SK-N-SH treated with all-trans-retinoic acid at 6 μM for 48 hours (cell line): ENCODE measurements around the gene PHF20.

Experiments
- ATAC-seq: fragments of 200-7000 bp; cut with Tn5 transposase; 3 replicates; pipeline ENCODE4 v1.9.1; 2020; ENCODE audit warnings: mild to moderate bottlenecking, moderate library complexity
- ARNTL ChIP-seq: fragments of 450-650 bp; formaldehyde crosslinking; IDR thresholded peaks from 2 replicates; pipeline ENCODE4 v1.5.0; 2020; ENCODE audit warnings: low read depth, mild to moderate bottlenecking, moderate library complexity, borderline replicate concordance
- BACH2 ChIP-seq: fragments of 250-450 bp; sonication (Bioruptor Pico); IDR thresholded peaks from 2 replicates; pipeline ENCODE4 v1.9.0; 2021; ENCODE audit warnings: mild to moderate bottlenecking, borderline replicate concordance
- CSDC2 ChIP-seq: fragments of 250-450 bp; sonication (Bioruptor Pico); IDR thresholded peaks from 2 replicates; pipeline ENCODE4 v1.5.0; 2020; ENCODE audit warnings: mild to moderate bottlenecking, moderate library complexity
- ESRRG ChIP-seq: fragments of 250-450 bp; sonication (Bioruptor Pico); IDR thresholded peaks from 2 replicates; pipeline ENCODE4 v1.6.1; 2021; ENCODE audit warnings: mild to moderate bottlenecking
- ISL1 ChIP-seq: fragments of 250-450 bp; sonication (Bioruptor Pico); IDR thresholded peaks from 2 replicates; pipeline ENCODE4 v2.1.2; 2022; ENCODE audit warnings: mild to moderate bottlenecking, moderate library complexity
- OSR1 ChIP-seq: fragments of 250-450 bp; sonication (Bioruptor Pico); IDR thresholded peaks from 2 replicates; pipeline ENCODE4 v1.8.0; 2022; ENCODE audit warnings: moderate library complexity, mild to moderate bottlenecking, inconsistent platforms
- PATZ1 ChIP-seq: fragments of 250-450 bp; sonication (Bioruptor Pico); IDR thresholded peaks from 2 replicates; pipeline ENCODE4 v1.8.0; 2020; ENCODE audit warnings: mild to moderate bottlenecking, moderate library complexity, borderline replicate concordance
- POU6F1 ChIP-seq: fragments of 250-450 bp; sonication (Bioruptor Pico); IDR thresholded peaks from 2 replicates; pipeline ENCODE4 v1.8.0; 2021; ENCODE audit warnings: low read depth, mild to moderate bottlenecking, moderate library complexity, borderline replicate concordance
- PPARA ChIP-seq: fragments of 250-450 bp; sonication (Bioruptor Pico); IDR thresholded peaks from 2 replicates; pipeline ENCODE4 v1.5.0; 2020; ENCODE audit warnings: mild to moderate bottlenecking, borderline replicate concordance
- RARB ChIP-seq: fragments of 250-450 bp; sonication (Bioruptor Pico); IDR thresholded peaks from 2 replicates; pipeline ENCODE4 v1.8.0; 2021; ENCODE audit warnings: mild to moderate bottlenecking, moderate library complexity
- SNAI2 ChIP-seq: fragments of 250-450 bp; sonication (Bioruptor Pico); IDR thresholded peaks from 2 replicates; pipeline ENCODE4 v1.5.0; 2020; ENCODE audit warnings: mild to moderate bottlenecking, moderate library complexity
- TCF4 ChIP-seq: fragments of 250-450 bp; sonication (Bioruptor Pico); IDR thresholded peaks from 2 replicates; pipeline ENCODE4 v1.8.0; 2021; ENCODE audit warnings: mild to moderate bottlenecking, moderate library complexity, borderline replicate concordance
- TOX ChIP-seq: fragments of 250-450 bp; sonication (Bioruptor Pico); IDR thresholded peaks from 2 replicates; pipeline ENCODE4 v1.8.0; 2021; ENCODE audit warnings: mild to moderate bottlenecking, moderate library complexity, borderline replicate concordance
- TSHZ2 ChIP-seq: fragments of 250-450 bp; sonication (Bioruptor Pico); IDR thresholded peaks from 2 replicates; pipeline ENCODE4 v1.5.0; 2020; ENCODE audit warnings: mild to moderate bottlenecking, moderate library complexity
- ZFP3 ChIP-seq: fragments of 250-450 bp; sonication (Bioruptor Pico); IDR thresholded peaks from 2 replicates; pipeline ENCODE4 v1.5.0; 2020; ENCODE audit warnings: mild to moderate bottlenecking, moderate library complexity
- ZFP30 ChIP-seq: fragments of 450-650 bp; formaldehyde crosslinking; IDR thresholded peaks from 2 replicates; pipeline ENCODE4 v1.5.0; 2022; ENCODE audit warnings: mild to moderate bottlenecking, moderate library complexity
- ZNF565 ChIP-seq: fragments of 450-650 bp; formaldehyde crosslinking; conservative IDR thresholded peaks from 2 replicates; pipeline ENCODE4 v1.5.0; 2020; ENCODE audit warnings: low read depth, mild to moderate bottlenecking, moderate library complexity
- ZNF70 ChIP-seq: fragments of 450-650 bp; formaldehyde crosslinking; IDR thresholded peaks from 2 replicates; pipeline ENCODE4 v1.5.0; 2020; ENCODE audit warnings: mild to moderate bottlenecking, moderate library complexity
- ZNF8 ChIP-seq: fragments of 450-650 bp; formaldehyde crosslinking; IDR thresholded peaks from 2 replicates; pipeline ENCODE4 v1.5.0; 2020; ENCODE audit warnings: mild to moderate bottlenecking, moderate library complexity
- TF ChIP-seq, protein P1 (sequence below): fragments of 250-450 bp; sonication (Bioruptor Pico); IDR thresholded peaks from 2 replicates; pipeline ENCODE4 v1.5.1; 2021; ENCODE audit warnings: mild to moderate bottlenecking, moderate library complexity
- TF ChIP-seq, protein P2 (sequence below): fragments of 250-450 bp; sonication (Bioruptor Pico); IDR thresholded peaks from 2 replicates; pipeline ENCODE4 v1.5.1; 2020; ENCODE audit warnings: low read depth, mild to moderate bottlenecking, moderate library complexity

Gene PHF20

DNA sequence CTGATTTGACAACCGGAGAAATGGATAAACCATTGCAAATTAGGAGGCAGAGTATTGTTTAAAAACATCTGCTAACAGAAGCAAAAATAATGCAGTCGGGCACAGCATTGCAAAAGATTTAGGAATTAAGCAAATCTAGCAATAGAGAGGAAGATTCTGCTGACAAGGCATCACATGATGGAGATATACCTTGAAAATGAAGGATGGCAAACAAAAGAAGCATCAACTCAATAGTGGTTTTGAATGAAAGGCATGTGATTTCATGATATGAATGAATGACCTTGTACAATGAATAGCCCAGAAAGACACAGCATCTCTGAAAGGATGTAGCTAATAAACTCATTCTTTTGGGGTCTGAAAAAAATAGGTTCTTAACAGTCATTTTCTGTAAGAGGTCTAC is 21.2 kb upstream of the PHF20 start:
- ATAC-seq: no peak
- no peak for TF ChIP-seq ZFP3
- no peak for TF ChIP-seq CSDC2
- TF ChIP-seq TCF4 (CRISPR knock-in tag): no peak
- no peak for TF ChIP-seq ISL1 (CRISPR knock-in tag)
- no peak for TF ChIP-seq TSHZ2
- no peak for TF ChIP-seq ZNF8 (CRISPR knock-in tag)
- no peak for TF ChIP-seq SNAI2
- TF ChIP-seq ZNF70 (CRISPR knock-in tag): no peak
- TF ChIP-seq BACH2 (CRISPR knock-in tag): no peak

DNA sequence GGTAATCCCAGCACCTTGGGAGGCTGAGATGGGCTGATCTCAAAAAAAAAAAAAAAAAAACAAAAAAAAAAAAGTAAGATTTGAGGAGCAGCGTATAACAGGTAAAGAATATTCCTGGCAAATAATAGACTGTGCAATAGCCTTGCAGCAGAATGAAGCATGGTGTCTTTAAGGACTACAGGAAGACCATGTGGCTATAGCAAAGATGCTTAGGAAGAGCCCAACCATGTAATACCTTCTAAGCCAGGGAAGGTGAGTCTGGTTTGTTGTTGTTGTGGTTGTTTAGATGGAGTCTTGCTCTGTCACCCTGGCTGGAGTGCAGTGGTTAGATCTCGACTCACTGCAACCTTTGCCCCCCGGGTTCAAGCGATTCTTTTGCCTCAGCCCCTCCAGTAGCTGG is 15.4 kb upstream of the PHF20 start:
- TF ChIP-seq TSHZ2 (no peak), TOX (CRISPR knock-in tag) (no peak), BACH2 (CRISPR knock-in tag) (no peak), ZNF565 (CRISPR knock-in tag) (no peak), ZFP30 (CRISPR knock-in tag) (no peak), SNAI2 (no peak), OSR1 (CRISPR knock-in tag) (no peak), TCF4 (CRISPR knock-in tag) (no peak), PPARA (no peak), ESRRG (no peak), ZFP3 (no peak), ISL1 (CRISPR knock-in tag) (no peak), RARB (CRISPR knock-in tag) (no peak), ARNTL (CRISPR knock-in tag) (no peak), PATZ1 (CRISPR knock-in tag) (no peak), POU6F1 (no peak)
- TF ChIP-seq, protein P1, sequence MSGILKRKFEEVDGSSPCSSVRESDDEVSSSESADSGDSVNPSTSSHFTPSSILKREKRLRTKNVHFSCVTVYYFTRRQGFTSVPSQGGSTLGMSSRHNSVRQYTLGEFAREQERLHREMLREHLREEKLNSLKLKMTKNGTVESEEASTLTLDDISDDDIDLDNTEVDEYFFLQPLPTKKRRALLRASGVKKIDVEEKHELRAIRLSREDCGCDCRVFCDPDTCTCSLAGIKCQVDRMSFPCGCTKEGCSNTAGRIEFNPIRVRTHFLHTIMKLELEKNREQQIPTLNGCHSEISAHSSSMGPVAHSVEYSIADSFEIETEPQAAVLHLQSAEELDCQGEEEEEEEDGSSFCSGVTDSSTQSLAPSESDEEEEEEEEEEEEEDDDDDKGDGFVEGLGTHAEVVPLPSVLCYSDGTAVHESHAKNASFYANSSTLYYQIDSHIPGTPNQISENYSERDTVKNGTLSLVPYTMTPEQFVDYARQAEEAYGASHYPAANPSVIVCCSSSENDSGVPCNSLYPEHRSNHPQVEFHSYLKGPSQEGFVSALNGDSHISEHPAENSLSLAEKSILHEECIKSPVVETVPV (CRISPR knock-in tag): no peak
- TF ChIP-seq, protein P2, sequence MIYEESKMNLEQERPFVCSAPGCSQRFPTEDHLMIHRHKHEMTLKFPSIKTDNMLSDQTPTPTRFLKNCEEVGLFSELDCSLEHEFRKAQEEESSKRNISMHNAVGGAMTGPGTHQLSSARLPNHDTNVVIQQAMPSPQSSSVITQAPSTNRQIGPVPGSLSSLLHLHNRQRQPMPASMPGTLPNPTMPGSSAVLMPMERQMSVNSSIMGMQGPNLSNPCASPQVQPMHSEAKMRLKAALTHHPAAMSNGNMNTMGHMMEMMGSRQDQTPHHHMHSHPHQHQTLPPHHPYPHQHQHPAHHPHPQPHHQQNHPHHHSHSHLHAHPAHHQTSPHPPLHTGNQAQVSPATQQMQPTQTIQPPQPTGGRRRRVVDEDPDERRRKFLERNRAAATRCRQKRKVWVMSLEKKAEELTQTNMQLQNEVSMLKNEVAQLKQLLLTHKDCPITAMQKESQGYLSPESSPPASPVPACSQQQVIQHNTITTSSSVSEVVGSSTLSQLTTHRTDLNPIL: no peak
- TF ChIP-seq, all 23 proteins: peak for 0
- no peak for ATAC-seq
